NCI-H226 (cell line): ENCODE data around the gene KCND1.
"Not testable (repeated sequence)": the region's sequence is repeated elsewhere in the genome, so short reads cannot be mapped to it uniquely, and the experiment has no call there.

Source experiments
- DNase-seq: peaks from one replicate; pipeline ENCODE4 v3.0.0-alpha.2; 2015

KCND1 gene

GRCh38 chrX:48971249-48972219, at the start of gene KCND1:
KCND1 (minus strand) TSS chrX:48971844; CDS start chrX:48970271, 1,573 bp downstream.
- DNase-seq = peak; percentile 1

GRCh38 chrX:49019599-49020249, 48.1 kb upstream of the KCND1 start:
- no peak for DNase-seq

GRCh38 chrX:49019050-49019449, 47.4 kb upstream of the KCND1 start:
- no peak for DNase-seq

- DNase-seq = no peak
These were observed 32.1 kb upstream of the KCND1 start for GRCh38 chrX:49003696-49004095.

- peak; percentile 85 for DNase-seq
These were observed 30.7 kb upstream of the KCND1 start, which contains the start of gene GRIPAP1 for GRCh38 chrX:49002091-49002935. GRIPAP1 (minus strand) TSS chrX:49002264; CDS start chrX:49002229, 35 bp downstream.

GRCh38 chrX:49001521-49002090, 30.0 kb upstream of the KCND1 start:
- peak; percentile 4 for DNase-seq

GRCh38 chrX:49000636-49001035, 29.0 kb upstream of the KCND1 start:
- DNase-seq = no peak

- DNase-seq = no peak
These were observed 27.4 kb upstream of the KCND1 start for GRCh38 chrX:48999030-48999429.

GRCh38 chrX:48998391-48998790, 26.7 kb upstream of the KCND1 start:
- no peak for DNase-seq

GRCh38 chrX:48997865-48998264, 26.2 kb upstream of the KCND1 start:
- no peak for DNase-seq

- no peak for DNase-seq
These were observed 25.8 kb upstream of the KCND1 start for GRCh38 chrX:48997455-48997854.

- DNase-seq = no peak
These were observed 25.3 kb upstream of the KCND1 start for GRCh38 chrX:48996969-48997368.

- DNase-seq = no peak
These were observed 20.7 kb upstream of the KCND1 start for GRCh38 chrX:48992341-48992740.

- no peak for DNase-seq
These were observed 17.8 kb upstream of the KCND1 start for GRCh38 chrX:48989483-48989882.

- no peak for DNase-seq
These were observed 12.3 kb upstream of the KCND1 start for GRCh38 chrX:48983896-48984295.

- DNase-seq = no peak
These were observed 11.4 kb upstream of the KCND1 start for GRCh38 chrX:48983081-48983480.

GRCh38 chrX:48981178-48981577, 9.5 kb upstream of the KCND1 start:
- DNase-seq = no peak

- not testable (repeated sequence) for DNase-seq
These were observed 8.7 kb upstream of the KCND1 start for GRCh38 chrX:48980341-48980740.

- DNase-seq = no peak
These were observed 6.6 kb upstream of the KCND1 start for GRCh38 chrX:48978226-48978625.

- DNase-seq = no peak
These were observed 4.4 kb upstream of the KCND1 start for GRCh38 chrX:48976086-48976485.

GRCh38 chrX:48975541-48975940, 3.9 kb upstream of the KCND1 start:
- no peak for DNase-seq

GRCh38 chrX:48975041-48975440, 3.4 kb upstream of the KCND1 start:
- DNase-seq = no peak

GRCh38 chrX:48974574-48974973, 2.9 kb upstream of the KCND1 start:
- DNase-seq = no peak
